Brain microvascular endothelial cell (primary cell): ENCODE data around the gene CD109.
A peak's percentile ranks its signal among the peaks of the same experiment; 100 is the strongest.

ENCODE experiments used
- DNase-seq: peaks from one replicate; pipeline ENCODE4 v3.0.0-alpha.2; 2020
- H3K27ac ChIP-seq: fragments of 250-450 bp; sonication (Bioruptor Pico); 2 replicates; pipeline ENCODE4 v1.5.1; 2020; ENCODE audit warnings: mild to moderate bottlenecking, moderate library complexity
- H3K27me3 ChIP-seq: fragments of 250-450 bp; sonication (Bioruptor Pico); replicated peaks from 2 replicates; pipeline ENCODE4 v1.5.1; 2020; ENCODE audit warnings: mild to moderate bottlenecking
- H3K36me3 ChIP-seq: fragments of 250-450 bp; sonication (Bioruptor Pico); replicated peaks from 2 replicates; pipeline ENCODE4 v1.5.1; 2020; ENCODE audit warnings: mild to moderate bottlenecking
- H3K4me3 ChIP-seq: 2 replicates; pipeline ENCODE4 v1.5.1; 2011; ENCODE audit warnings: low read depth, mild to moderate bottlenecking, control low read depth, low read length, moderate library complexity
- in situ Hi-C: cut with HindIII; loops from 2 replicates; pipeline ENCODE4 v1.10.0; 2017; ENCODE audit warnings: low sequenced_read_pairs, low pct_ligation_motif_present
- TF ChIP-seq, protein P1 (sequence below): IDR thresholded peaks from 2 replicates; pipeline ENCODE4 v1.5.1; 2011; ENCODE audit warnings: low read depth, mild to moderate bottlenecking, moderate library complexity, low read length, control low read depth, inconsistent platforms; ENCODE audit errors: missing control alignments

Gene CD109

DNA sequence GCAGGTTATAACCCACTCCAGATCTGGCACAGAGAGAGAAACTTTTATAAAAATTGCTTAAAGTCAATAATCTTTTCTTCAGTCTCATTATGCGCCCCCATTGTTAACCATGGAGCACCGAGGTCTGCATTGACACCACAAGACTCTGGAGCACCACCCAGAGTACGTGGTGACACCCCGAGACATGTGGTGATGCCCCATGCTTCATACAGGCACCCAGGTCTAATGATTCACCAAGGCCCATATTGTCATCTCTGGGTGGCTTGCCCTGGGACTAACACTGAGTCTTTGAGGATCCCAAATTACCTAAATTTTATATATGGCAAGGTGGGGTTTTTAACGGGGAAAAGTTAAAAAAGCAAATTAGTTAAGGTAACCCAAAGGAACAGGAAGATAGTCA lies 31.1 kb downstream of the CD109 start:
- in situ Hi-C loops, result no loop called here
- DNase-seq, result no peak
- TF ChIP-seq, protein P1, sequence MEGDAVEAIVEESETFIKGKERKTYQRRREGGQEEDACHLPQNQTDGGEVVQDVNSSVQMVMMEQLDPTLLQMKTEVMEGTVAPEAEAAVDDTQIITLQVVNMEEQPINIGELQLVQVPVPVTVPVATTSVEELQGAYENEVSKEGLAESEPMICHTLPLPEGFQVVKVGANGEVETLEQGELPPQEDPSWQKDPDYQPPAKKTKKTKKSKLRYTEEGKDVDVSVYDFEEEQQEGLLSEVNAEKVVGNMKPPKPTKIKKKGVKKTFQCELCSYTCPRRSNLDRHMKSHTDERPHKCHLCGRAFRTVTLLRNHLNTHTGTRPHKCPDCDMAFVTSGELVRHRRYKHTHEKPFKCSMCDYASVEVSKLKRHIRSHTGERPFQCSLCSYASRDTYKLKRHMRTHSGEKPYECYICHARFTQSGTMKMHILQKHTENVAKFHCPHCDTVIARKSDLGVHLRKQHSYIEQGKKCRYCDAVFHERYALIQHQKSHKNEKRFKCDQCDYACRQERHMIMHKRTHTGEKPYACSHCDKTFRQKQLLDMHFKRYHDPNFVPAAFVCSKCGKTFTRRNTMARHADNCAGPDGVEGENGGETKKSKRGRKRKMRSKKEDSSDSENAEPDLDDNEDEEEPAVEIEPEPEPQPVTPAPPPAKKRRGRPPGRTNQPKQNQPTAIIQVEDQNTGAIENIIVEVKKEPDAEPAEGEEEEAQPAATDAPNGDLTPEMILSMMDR, result no peak
- H3K4me3 ChIP-seq, result no peak overlapping the region
- H3K27ac ChIP-seq, result no peak overlapping the region
- H3K27me3 ChIP-seq, result no peaks in the 10 kb centered on the region
- no peaks in the 10 kb centered on the region for H3K36me3 ChIP-seq

DNA sequence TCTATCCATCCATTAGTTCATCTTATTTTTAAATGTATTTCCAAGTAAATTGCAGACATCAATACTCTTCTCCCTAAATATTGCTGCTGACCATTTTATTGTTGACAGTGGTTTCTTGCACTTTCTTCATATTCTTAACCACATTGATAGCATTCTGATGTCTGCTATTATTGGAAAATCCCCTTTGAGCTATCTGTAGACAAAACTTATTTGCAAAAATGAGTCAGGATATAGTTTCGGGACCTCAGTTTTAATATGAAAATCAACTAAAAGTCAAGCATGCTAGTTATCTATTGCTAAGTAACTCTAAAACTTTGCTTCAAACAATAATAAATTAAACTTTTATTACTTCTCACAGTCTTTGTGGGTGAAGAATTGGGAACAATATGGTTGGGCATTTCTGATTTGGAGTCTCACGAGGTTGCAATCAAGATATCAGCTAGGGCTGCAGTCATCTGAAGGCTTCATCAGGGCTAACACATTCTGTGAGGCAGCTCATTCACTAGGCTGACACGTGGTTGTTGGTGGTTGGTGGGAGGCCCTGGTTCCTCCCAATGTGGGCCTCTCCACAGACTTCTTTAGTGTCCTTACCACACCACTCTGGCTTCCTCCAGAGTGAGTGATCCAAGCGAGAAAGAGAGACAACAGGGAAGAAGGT lies 32.7 kb downstream of the CD109 start:
- DNase-seq, result no peak
- no peak overlapping the region for H3K4me3 ChIP-seq
- H3K36me3 ChIP-seq, result no peaks in the 10 kb centered on the region
- no peak overlapping the region for H3K27ac ChIP-seq
- H3K27me3 ChIP-seq, result no peaks in the 10 kb centered on the region
- in situ Hi-C loops, result no loop called here
- TF ChIP-seq, protein P1, result no peak

DNA sequence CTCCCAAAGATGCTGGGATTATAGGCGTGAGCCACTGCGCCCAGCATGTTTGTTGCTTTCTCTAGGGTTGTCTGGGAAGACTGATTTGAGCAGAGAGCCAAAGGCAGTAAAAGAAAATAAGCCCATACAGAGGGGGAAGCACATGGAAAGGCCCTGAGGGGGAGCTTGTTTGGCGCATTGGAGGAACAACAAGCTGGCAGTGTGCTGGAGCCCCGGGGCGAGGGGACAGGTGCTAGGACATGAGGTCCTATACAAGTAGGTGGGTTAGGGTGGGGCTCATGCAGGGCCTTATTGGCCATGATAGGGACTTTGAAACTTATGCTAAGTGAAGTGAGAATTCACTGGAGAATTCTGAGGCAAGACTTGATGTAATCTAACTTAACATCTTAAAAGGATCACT lies 35.3 kb downstream of the CD109 start:
- Histone ChIP-seq H3K4me3 (no peak overlapping the region), H3K36me3 (no peaks in the 10 kb centered on the region), H3K27ac (no peak overlapping the region), H3K27me3 (no peaks in the 10 kb centered on the region)
- in situ Hi-C loops, result no loop called here
- TF ChIP-seq, protein P1, result no peak
- DNase-seq, result no peak

DNA sequence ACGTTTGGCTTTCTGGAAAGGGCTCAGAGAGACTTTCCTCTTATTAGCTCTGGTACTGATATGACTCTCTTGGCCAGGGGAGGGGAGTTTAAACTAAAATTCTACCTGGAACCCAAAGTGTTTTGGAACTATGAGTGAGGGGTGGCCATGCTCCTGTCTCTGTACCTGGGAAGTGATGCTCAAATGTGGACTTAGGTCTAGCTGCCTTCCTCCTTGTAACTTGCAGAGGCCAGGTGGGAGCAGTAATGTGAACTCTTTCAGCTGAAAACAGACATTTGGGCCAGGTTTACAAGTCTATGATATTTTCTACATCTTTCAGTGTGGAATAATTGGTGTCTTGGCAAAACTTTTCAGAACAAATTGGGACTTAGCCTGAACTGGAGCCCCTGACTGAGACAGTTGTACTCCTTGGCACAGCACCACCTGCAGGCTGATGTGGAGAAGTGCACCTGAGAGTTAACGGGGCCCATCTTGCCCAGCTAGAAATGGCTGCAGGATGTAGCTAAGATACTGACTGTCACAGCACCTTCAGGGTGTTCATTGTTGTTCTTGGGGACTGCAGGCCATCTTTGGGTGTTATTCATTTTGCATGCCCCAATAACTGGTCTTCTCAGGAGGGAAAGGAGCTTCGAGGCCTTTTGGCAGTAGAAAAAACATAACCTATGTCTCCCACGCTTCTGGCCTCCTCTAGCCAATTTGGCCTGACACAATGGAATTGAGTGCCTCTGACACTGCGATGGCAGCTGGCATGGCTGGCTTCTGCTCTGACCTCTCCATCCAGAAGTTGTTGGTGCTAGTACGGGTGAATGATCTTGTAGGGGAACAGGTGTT lies 37.1 kb downstream of the CD109 start:
- in situ Hi-C loops, result no loop called here
- peak; percentile 69 for DNase-seq
- no peak overlapping the region for H3K27ac ChIP-seq
- no peaks in the 10 kb centered on the region for H3K36me3 ChIP-seq
- no peaks in the 10 kb centered on the region for H3K27me3 ChIP-seq
- TF ChIP-seq, protein P1, result peak; percentile 96
- H3K4me3 ChIP-seq, result no peak overlapping the region

DNA sequence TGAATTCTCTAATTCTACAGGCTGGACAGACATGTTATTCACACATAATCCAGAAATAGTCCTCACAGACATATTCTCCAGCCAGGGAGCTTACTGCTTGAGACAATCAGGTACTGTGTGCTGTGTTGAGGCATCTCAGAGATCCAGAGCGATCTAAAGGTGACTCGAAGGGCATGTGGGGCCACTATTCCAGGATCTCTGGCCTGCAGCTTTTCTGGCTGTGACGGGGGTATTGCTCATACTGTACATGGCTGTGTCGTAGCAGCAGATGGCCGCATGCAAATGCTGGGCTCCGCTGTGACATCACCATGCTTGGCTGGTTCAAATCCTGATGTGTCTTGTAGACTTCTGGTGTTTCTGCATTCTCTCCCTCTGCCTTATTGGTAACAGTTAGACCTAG lies 37.8 kb downstream of the CD109 start:
- Histone ChIP-seq H3K36me3 (no peaks in the 10 kb centered on the region), H3K4me3 (no peak overlapping the region), H3K27me3 (no peaks in the 10 kb centered on the region), H3K27ac (no peak overlapping the region)
- TF ChIP-seq, protein P1, result no peak
- in situ Hi-C loops, result no loop called here
- no peak for DNase-seq
